Astrocyte of the spinal cord (primary cell): ENCODE results near the gene ZNF397.

ENCODE experiments used
- DNase-seq: peaks from one replicate; pipeline ENCODE4 v3.0.0; 2011; ENCODE audit warnings: low read depth, low spot score
- H3K4me3 ChIP-seq: 2 replicates; pipeline ENCODE4 v1.5.1; 2011; ENCODE audit warnings: low read depth, mild to moderate bottlenecking, low read length, moderate library complexity
- CTCF ChIP-seq: IDR thresholded peaks from 2 replicates; pipeline ENCODE4 v1.5.1; 2012; ENCODE audit warnings: low read depth, mild to moderate bottlenecking, low read length, inconsistent platforms
- in situ Hi-C: cut with HindIII; loops from 2 replicates; pipeline ENCODE4 v1.10.0; 2017; ENCODE audit warnings: low sequenced_read_pairs

Gene ZNF397

GRCh38 chr18:35244671-35245070 lies 3.8 kb downstream of the ZNF397 start:
- in situ Hi-C loops, result no loop called here
- DNase-seq, result no peak
- no peak for TF ChIP-seq CTCF
- H3K4me3 ChIP-seq, result no peak overlapping the region

- DNase-seq, result no peak
- no peak for TF ChIP-seq CTCF
- in situ Hi-C loops, result no loop called here
- no peak overlapping the region for H3K4me3 ChIP-seq
Measured at GRCh38 chr18:35245719-35246317, 5.0 kb downstream of the ZNF397 start.

- in situ Hi-C loops, result no loop called here
- no peak overlapping the region for H3K4me3 ChIP-seq
- TF ChIP-seq CTCF, result no peak
- no peak for DNase-seq
Measured at GRCh38 chr18:35246831-35247230, 6.0 kb downstream of the ZNF397 start.

- in situ Hi-C loops, result no loop called here
- no peak for TF ChIP-seq CTCF
- DNase-seq, result no peak
- no peak overlapping the region for H3K4me3 ChIP-seq
Measured at GRCh38 chr18:35247412-35248249, 6.8 kb downstream of the ZNF397 start.

- in situ Hi-C loops, result no loop called here
- H3K4me3 ChIP-seq, result no peak overlapping the region
- TF ChIP-seq CTCF, result no peak
- DNase-seq, result no peak
Measured at GRCh38 chr18:35248429-35248828, 7.6 kb downstream of the ZNF397 start.

- no peak for TF ChIP-seq CTCF
- H3K4me3 ChIP-seq, result no peak overlapping the region
- no peak for DNase-seq
- in situ Hi-C loops, result no loop called here
Measured at GRCh38 chr18:35252466-35252865, 11.6 kb downstream of the ZNF397 start.
